HG03039 (cell line): ENCODE results near the gene TUBGCP3.
"Not testable (repeated sequence)": the region's sequence is repeated elsewhere in the genome, so short reads cannot be mapped to it uniquely, and the experiment has no call there.

Source experiments
- ATAC-seq: cut with Tn5 transposase; IDR thresholded peaks from one replicate; pipeline ENCODE4 v1.9.1; 2021; ENCODE audit warnings: mild to moderate bottlenecking, moderate library complexity; ENCODE audit not compliant: unreplicated experiment

Gene TUBGCP3

GRCh38 chr13:112532837-112533745 lies 54.9 kb downstream of the TUBGCP3 start:
- no peak for ATAC-seq

GRCh38 chr13:112531263-112531794 lies 56.6 kb downstream of the TUBGCP3 start:
- no peak for ATAC-seq

GRCh38 chr13:112530861-112531260 lies 57.1 kb downstream of the TUBGCP3 start:
- ATAC-seq, result no peak

GRCh38 chr13:112529216-112529615 lies 58.7 kb downstream of the TUBGCP3 start:
- no peak for ATAC-seq

GRCh38 chr13:112526146-112526853 lies 61.7 kb downstream of the TUBGCP3 start:
- no peak for ATAC-seq

GRCh38 chr13:112525356-112525945 lies 62.5 kb downstream of the TUBGCP3 start:
- no peak for ATAC-seq

GRCh38 chr13:112522578-112522977 lies 65.4 kb downstream of the TUBGCP3 start:
- ATAC-seq, result no peak

GRCh38 chr13:112521073-112521685 lies 66.8 kb downstream of the TUBGCP3 start:
- ATAC-seq, result no peak

- no peak for ATAC-seq
These were observed 68.4 kb downstream of the TUBGCP3 start for GRCh38 chr13:112519517-112520060.

- ATAC-seq, result no peak
These were observed 71.7 kb downstream of the TUBGCP3 start for GRCh38 chr13:112516218-112516617.

- no peak for ATAC-seq
These were observed 74.2 kb downstream of the TUBGCP3 start for GRCh38 chr13:112513761-112514160.

GRCh38 chr13:112510987-112511685 lies 76.8 kb downstream of the TUBGCP3 start:
- ATAC-seq, result no peak

- no peak for ATAC-seq
These were observed 77.8 kb downstream of the TUBGCP3 start for GRCh38 chr13:112510002-112510780.

- no peak for ATAC-seq
These were observed 78.8 kb downstream of the TUBGCP3 start for GRCh38 chr13:112509190-112509589.

- no peak for ATAC-seq
These were observed 81.9 kb downstream of the TUBGCP3 start for GRCh38 chr13:112506046-112506445.

GRCh38 chr13:112496166-112496565 lies 91.8 kb downstream of the TUBGCP3 start:
- ATAC-seq, result no peak

- ATAC-seq, result no peak
These were observed 92.5 kb downstream of the TUBGCP3 start for GRCh38 chr13:112495465-112495864.

- no peak for ATAC-seq
These were observed 98.8 kb downstream of the TUBGCP3 start for GRCh38 chr13:112489199-112489598.

- not testable (repeated sequence) for ATAC-seq
These were observed 99.5 kb downstream of the TUBGCP3 start for GRCh38 chr13:112488343-112489050.
